DND-41 (cell line): ENCODE measurements around the gene RHCG.

Experiments
- CTCF ChIP-seq: IDR thresholded peaks from 2 replicates; pipeline ENCODE4 v1.5.1; 2012; ENCODE audit warnings: borderline replicate concordance, low read length, moderate library complexity, mild to moderate bottlenecking; ENCODE audit not compliant: poor library complexity, severe bottlenecking; ENCODE audit errors: extremely low read depth
- EZH2 ChIP-seq: IDR thresholded peaks from 3 replicates; pipeline ENCODE4 v1.6.1; 2012; ENCODE audit warnings: borderline replicate concordance, low read depth, mild to moderate bottlenecking, moderate library complexity, low read length, inconsistent platforms; ENCODE audit not compliant: severe bottlenecking

- TF ChIP-seq CTCF (no peak), EZH2 (no peak)
Observed at GRCh38 chr15:89477411-89478242, 18.8 kb downstream of the RHCG start.
